Measurements from ENCODE around the gene AFP. TPM values are rescaled to one million over a fixed set of nuclear protein-coding genes. Genes with fewer than 3 reads are reported as not detected.

The AFP gene
- total and polyA plus RNA-seq, 2 of the 13 experiments (the other 11 are each of a cell fraction or from before 2014, with no cell fraction given), result 9,434 to 13,105 TPM

GRCh38 chr4:73420615-73421014 is 15.4 kb upstream of the AFP start (continued):
- peak; percentile 73; the same call in 1 of the 2 replicates for TF ChIP-seq ZSCAN30 (CRISPR knock-in tag; IDR thresholded peaks at IDR 0.05)
- TF ChIP-seq MZF1 (CRISPR knock-in tag; IDR thresholded peaks at IDR 0.05; ENCODE audit: borderline replicate concordance), result no peak
- peak; percentile 42; the same call in 1 of the 2 replicates for TF ChIP-seq MTF1 (CRISPR knock-in tag; IDR thresholded peaks at IDR 0.05)
- peak; percentile 47; the same call in 1 of the 2 replicates for TF ChIP-seq TMF1 (CRISPR knock-in tag; IDR thresholded peaks at IDR 0.05; ENCODE audit: low read depth)
- TF ChIP-seq ATF7-NPFF (CRISPR knock-in tag; IDR thresholded peaks at IDR 0.05; ENCODE audit: low read depth), result 0 out of 2 replicates have a peak, but pooled peaks have one; percentile 39
- TF ChIP-seq ZNF256 (CRISPR knock-in tag; conservative IDR thresholded peaks at IDR 0.05), result 0 out of 2 replicates have a peak, but pooled peaks have one; percentile 53
- no peak for TF ChIP-seq SMARCC2 (IDR thresholded peaks at IDR 0.05)
- no peak for TF ChIP-seq ZFYVE20 (CRISPR knock-in tag; IDR thresholded peaks at IDR 0.05; ENCODE audit: borderline replicate concordance, low read depth)
- peak; percentile 20; the same call in 1 of the 2 replicates for TF ChIP-seq CREM (IDR thresholded peaks at IDR 0.05)
- no peak for TF ChIP-seq CREM (CRISPR knock-in tag; IDR thresholded peaks at IDR 0.05)
- TF ChIP-seq SATB2 (CRISPR knock-in tag; IDR thresholded peaks at IDR 0.05), result peak; percentile 88
- TF ChIP-seq ATF6 (CRISPR knock-in tag; conservative IDR thresholded peaks at IDR 0.05), result no peak
- peak; percentile 47 for TF ChIP-seq POLR2G (IDR thresholded peaks at IDR 0.05; ENCODE audit: low read depth, low read length)
- TF ChIP-seq POLR2A (IDR thresholded peaks at IDR 0.05; ENCODE audit: insufficient read depth in 1 of 2, low read depth in 2 of 2, low read length in 2 of 2), result peak; percentile 54 to 73; a peak in 3 of 4 replicates
- TF ChIP-seq ZFP90 (CRISPR knock-in tag; IDR thresholded peaks at IDR 0.05; ENCODE audit: borderline replicate concordance), result peak; percentile 49; the same call in 1 of the 2 replicates
- TF ChIP-seq PHF8 (CRISPR knock-in tag; IDR thresholded peaks at IDR 0.05), result no peak
- TF ChIP-seq MIXL1 (CRISPR knock-in tag; IDR thresholded peaks at IDR 0.05), result no peak; the same call in 1 of the 2 replicates
- TF ChIP-seq YEATS4 (CRISPR knock-in tag; IDR thresholded peaks at IDR 0.05; ENCODE audit: borderline replicate concordance), result 0 out of 2 replicates have a peak, but pooled peaks have one; percentile 17
- peak; percentile 46; the same call in 1 of the 2 replicates for TF ChIP-seq RBFOX2 (IDR thresholded peaks at IDR 0.05; ENCODE audit: low read depth, low read length)
- 0 out of 2 replicates have a peak, but pooled peaks have one; percentile 4 for TF ChIP-seq ZNF800 (CRISPR knock-in tag; IDR thresholded peaks at IDR 0.05)
- TF ChIP-seq ATF2 (CRISPR knock-in tag; IDR thresholded peaks at IDR 0.05), result 0 out of 2 replicates have a peak, but pooled peaks have one; percentile 21
- 0 out of 2 replicates have a peak, but pooled peaks have one; percentile 30 for TF ChIP-seq ZSCAN5A (CRISPR knock-in tag; IDR thresholded peaks at IDR 0.05; ENCODE audit: borderline replicate concordance)
- 0 out of 2 replicates have a peak, but pooled peaks have one; percentile 18 for TF ChIP-seq ZFP1 (CRISPR knock-in tag; IDR thresholded peaks at IDR 0.05)
- no peak for TF ChIP-seq CEBPB (IDR thresholded peaks at IDR 0.05; ENCODE audit: borderline replicate concordance, low read depth, low read length)
- TF ChIP-seq ELF1 (CRISPR knock-in tag; IDR thresholded peaks at IDR 0.05), result no peak
